ENCODE data around the gene TBC1D22A. TPM values are rescaled to one million over a fixed set of nuclear protein-coding genes. Genes with fewer than 3 reads are reported as not detected.
A peak's percentile ranks its signal among the peaks of the same experiment; 100 is the strongest.

Gene TBC1D22A
- total and polyA plus RNA-seq, 11 donors = 9.4 to 30.7 (median 18.6) TPM

DNA sequence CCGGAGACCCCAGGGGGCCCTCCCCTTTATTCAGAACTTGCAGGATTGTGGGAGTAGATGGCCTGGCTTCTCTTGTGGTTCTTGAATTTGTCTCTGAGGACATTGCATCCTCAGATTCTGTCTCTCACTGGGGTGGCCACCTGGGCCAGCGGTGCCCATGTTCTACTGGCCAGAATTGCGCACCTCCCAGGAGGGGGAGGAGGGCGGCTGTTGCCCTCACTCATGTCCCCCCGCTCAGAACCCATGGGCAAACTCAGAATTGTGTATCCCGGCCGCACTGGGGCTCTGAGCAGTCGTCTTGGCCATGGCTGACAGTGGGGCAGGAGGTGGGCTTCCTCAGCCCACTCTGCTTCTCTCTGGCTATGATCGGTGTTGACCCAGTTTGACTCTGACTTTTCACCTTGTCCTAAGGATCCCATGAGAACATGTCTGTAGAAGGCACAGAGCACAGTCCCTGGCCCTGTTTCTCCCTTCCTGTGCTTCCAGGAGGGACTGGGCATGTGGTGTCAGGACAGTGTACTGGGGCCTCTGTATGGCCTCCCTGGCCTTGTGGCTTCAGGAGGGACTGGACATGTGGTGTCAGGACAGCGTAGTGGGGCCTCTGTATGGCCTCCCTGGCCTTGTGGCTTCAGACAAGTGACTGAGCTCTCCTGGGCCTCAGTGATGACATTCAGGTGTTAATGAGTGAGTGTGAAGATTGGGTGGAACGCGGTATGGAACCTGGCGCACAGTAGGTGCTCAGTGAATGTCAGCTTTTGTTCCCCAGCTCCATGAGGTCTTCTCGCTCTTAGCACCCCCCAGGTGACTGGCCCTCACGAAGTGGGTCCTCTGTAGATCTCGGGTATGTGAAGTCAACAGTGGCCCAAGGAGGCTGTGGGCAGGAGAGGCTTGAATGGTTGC is 99.3 kb downstream of the TBC1D22A start:
- intact Hi-C loops (cut with DNase I) = no loop called here
- TF ChIP-seq POLR2A (IDR thresholded peaks at IDR 0.05) = no peak
- TF ChIP-seq, protein P1, sequence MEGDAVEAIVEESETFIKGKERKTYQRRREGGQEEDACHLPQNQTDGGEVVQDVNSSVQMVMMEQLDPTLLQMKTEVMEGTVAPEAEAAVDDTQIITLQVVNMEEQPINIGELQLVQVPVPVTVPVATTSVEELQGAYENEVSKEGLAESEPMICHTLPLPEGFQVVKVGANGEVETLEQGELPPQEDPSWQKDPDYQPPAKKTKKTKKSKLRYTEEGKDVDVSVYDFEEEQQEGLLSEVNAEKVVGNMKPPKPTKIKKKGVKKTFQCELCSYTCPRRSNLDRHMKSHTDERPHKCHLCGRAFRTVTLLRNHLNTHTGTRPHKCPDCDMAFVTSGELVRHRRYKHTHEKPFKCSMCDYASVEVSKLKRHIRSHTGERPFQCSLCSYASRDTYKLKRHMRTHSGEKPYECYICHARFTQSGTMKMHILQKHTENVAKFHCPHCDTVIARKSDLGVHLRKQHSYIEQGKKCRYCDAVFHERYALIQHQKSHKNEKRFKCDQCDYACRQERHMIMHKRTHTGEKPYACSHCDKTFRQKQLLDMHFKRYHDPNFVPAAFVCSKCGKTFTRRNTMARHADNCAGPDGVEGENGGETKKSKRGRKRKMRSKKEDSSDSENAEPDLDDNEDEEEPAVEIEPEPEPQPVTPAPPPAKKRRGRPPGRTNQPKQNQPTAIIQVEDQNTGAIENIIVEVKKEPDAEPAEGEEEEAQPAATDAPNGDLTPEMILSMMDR (IDR thresholded peaks at IDR 0.05) = no peak
- Histone ChIP-seq H3K4me3 (no peak overlapping the region), H3K27me3 (no peaks in the 10 kb centered on the region), H3K9me3 (no peaks in the 10 kb centered on the region), H3K36me3 (peaks cover 0 to 4% (median 0%) of the 10 kb centered on the region in 9 donors), H3K27ac (no peak overlapping the region), H3K4me1 (no peaks in the 10 kb centered on the region)
- DNase-seq (no peak), ATAC-seq (peak in 1 of 4 donors; percentile 14)
- WGBS, 4 donors = 91 to 98% (median 96%) methylated on average over 16 of the region's 16 CpGs

DNA sequence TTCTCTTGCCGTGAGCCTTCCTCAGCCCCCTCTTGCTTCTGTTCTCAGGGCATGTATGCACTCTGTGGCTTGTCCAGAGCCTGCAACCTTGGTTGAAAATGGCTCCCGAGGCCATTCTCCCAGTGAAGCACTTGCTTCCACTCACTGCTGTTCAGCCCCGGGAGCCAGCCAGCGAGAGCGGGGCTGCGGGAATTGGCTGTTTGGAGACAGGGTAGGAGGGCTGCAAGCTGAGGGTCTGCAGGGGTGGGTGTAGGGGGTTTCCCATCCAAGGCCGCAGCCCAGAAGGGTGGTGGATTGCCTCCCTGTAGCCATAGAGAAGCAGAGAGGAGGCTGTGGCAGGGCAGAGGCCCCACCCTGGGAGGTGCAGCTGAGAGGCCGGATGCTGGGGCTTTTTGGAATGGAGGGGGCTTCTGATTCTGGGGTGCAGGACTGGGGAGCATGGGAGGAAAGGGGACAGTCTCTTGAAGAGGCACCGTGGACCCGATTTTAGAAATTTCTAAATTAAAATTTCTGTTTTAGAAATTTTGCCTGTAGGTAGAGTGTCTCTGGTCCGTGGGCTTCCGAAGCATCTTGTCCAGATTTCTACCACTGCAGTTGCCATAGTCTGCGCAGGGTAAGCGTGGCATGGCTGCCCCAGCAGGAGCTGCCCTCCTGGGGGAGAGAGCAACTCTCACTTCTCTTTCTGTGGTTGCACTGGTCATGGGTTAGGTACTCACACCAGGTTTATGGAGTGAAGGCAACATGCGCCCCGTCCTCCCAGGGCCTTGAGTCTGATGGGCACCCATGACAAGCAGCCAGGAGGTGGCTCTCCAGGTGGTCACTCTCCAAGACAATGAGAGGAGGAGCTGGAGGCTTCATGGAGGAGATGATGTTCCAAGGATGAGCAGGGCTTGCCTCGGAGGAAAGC is 100.2 kb downstream of the TBC1D22A start:
- 96 to 98% (median 97%) methylated on average over 17 of the region's 17 CpGs for WGBS, 4 donors

DNA sequence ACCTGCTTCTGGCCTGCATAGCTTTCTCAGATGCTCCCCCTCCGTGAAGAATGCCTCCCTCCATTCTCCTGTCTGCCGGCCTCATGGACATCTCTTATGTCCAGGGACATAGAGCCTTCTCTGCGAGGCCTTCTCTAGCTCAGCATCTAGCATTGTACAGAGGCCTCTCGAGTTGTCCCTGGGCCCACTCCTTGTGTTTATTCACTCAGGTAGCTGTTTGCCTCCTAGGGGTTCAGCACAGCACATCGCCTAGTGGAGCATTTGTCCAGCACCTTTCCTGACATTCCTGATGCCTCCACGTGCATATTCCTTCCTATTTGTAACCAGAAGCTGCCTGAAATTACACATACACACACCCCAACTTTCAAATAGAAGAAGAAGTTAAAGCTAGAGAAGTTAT is 101.3 kb downstream of the TBC1D22A start:
- H3K36me3 ChIP-seq = peaks cover 0 to 16% (median 0%) of the 10 kb centered on the region in 9 donors
- ATAC-seq = no peak
- 85 to 88% (median 87%) methylated on average over 6 of the region's 6 CpGs for WGBS, 4 donors
- no peak overlapping the region for H3K27ac ChIP-seq
- no peaks in the 10 kb centered on the region for H3K9me3 ChIP-seq
- no peak overlapping the region for H3K4me3 ChIP-seq
- no peaks in the 10 kb centered on the region for H3K27me3 ChIP-seq
- H3K4me1 ChIP-seq = no peaks in the 10 kb centered on the region
- no peak for DNase-seq
- intact Hi-C loops (cut with DNase I) = no loop called here
- no peak for TF ChIP-seq POLR2A (IDR thresholded peaks at IDR 0.05)
- TF ChIP-seq, protein P1 (IDR thresholded peaks at IDR 0.05) = no peak

More for the DNA sequence above, 100.2 kb downstream of the TBC1D22A start:
- Histone ChIP-seq H3K27ac (no peak overlapping the region), H3K27me3 (no peaks in the 10 kb centered on the region), H3K36me3 (peaks cover 0 to 14% (median 0%) of the 10 kb centered on the region in 9 donors), H3K4me3 (no peak overlapping the region), H3K9me3 (no peaks in the 10 kb centered on the region), H3K4me1 (no peaks in the 10 kb centered on the region)
- no peak for TF ChIP-seq POLR2A (IDR thresholded peaks at IDR 0.05)
- TF ChIP-seq, protein P1 (IDR thresholded peaks at IDR 0.05) = no peak
- no peak for DNase-seq
- intact Hi-C loops (cut with DNase I) = no loop called here
- peak in 1 of 4 donors; percentile 18 for ATAC-seq

Data from heart left ventricle (tissue), 16 donors.